ENCODE data around the gene TANC1.

Gene TANC1

DNA sequence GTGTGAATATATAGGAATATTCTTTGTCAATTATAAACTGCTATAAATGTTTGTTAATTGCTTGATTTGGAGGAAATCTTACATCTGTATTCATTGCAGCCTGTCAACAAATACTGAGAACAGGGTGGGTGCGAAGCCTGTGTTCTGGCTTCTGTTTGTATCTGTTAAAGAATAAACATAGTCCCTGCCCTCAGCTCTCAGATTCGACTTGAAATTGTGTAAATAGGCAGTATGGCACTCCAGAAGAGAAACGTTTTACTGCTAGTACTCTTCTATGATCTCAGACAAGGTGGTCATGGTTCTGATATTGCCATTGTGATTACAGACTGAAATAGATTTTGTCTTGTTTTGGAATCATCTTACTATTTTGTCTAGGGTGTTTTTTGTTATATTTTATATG, 92.1 kb downstream of the TANC1 start:
- no peaks in the 10 kb centered on the region for H3K9me3 Mint-ChIP-seq
- H3K27ac Mint-ChIP-seq, result no peak overlapping the region
- peaks cover 39% of the 10 kb centered on the region for H3K36me3 Mint-ChIP-seq (ENCODE audit: low read depth)
- no peaks in the 10 kb centered on the region for H3K27me3 Mint-ChIP-seq (ENCODE audit: low read depth, poor library complexity)
- TF ChIP-seq, protein P1, sequence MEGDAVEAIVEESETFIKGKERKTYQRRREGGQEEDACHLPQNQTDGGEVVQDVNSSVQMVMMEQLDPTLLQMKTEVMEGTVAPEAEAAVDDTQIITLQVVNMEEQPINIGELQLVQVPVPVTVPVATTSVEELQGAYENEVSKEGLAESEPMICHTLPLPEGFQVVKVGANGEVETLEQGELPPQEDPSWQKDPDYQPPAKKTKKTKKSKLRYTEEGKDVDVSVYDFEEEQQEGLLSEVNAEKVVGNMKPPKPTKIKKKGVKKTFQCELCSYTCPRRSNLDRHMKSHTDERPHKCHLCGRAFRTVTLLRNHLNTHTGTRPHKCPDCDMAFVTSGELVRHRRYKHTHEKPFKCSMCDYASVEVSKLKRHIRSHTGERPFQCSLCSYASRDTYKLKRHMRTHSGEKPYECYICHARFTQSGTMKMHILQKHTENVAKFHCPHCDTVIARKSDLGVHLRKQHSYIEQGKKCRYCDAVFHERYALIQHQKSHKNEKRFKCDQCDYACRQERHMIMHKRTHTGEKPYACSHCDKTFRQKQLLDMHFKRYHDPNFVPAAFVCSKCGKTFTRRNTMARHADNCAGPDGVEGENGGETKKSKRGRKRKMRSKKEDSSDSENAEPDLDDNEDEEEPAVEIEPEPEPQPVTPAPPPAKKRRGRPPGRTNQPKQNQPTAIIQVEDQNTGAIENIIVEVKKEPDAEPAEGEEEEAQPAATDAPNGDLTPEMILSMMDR (IDR thresholded peaks at IDR 0.05), result no peak
- H3K4me3 Mint-ChIP-seq, result no peak overlapping the region
- no peak for DNase-seq
- H3K4me1 Mint-ChIP-seq, result peaks cover 66% of the 10 kb centered on the region

DNA sequence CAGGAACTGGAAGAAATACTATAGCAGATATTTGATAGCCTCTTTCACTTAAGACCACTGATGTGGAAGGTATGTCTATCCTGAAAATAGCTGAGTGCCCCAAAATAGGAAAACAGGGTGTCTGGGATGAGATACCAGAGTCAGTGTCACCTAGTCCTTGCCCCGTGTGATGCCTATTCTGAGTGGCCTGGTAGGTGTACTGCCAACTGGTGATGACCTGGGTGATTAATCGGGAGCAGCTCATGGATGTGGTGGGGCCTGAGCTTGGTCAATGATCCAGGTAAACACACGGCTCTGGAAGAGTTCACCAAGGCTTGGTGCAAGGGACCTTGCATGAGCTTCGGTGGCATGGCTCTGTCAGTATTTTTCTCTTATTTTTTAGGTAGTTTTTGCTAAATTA, 95.2 kb downstream of the TANC1 start:
- Mint-ChIP-seq H3K4me3 (peak overlapping the region; percentile 55), H3K4me1 (peaks cover 74% of the 10 kb centered on the region), H3K36me3 (ENCODE audit: low read depth) (peaks cover 59% of the 10 kb centered on the region), H3K27me3 (ENCODE audit: low read depth, poor library complexity) (no peaks in the 10 kb centered on the region), H3K27ac (peak overlapping the region; percentile 99), H3K9me3 (no peaks in the 10 kb centered on the region)
- TF ChIP-seq, protein P1 (IDR thresholded peaks at IDR 0.05), result no peak
- DNase-seq, result no peak

DNA sequence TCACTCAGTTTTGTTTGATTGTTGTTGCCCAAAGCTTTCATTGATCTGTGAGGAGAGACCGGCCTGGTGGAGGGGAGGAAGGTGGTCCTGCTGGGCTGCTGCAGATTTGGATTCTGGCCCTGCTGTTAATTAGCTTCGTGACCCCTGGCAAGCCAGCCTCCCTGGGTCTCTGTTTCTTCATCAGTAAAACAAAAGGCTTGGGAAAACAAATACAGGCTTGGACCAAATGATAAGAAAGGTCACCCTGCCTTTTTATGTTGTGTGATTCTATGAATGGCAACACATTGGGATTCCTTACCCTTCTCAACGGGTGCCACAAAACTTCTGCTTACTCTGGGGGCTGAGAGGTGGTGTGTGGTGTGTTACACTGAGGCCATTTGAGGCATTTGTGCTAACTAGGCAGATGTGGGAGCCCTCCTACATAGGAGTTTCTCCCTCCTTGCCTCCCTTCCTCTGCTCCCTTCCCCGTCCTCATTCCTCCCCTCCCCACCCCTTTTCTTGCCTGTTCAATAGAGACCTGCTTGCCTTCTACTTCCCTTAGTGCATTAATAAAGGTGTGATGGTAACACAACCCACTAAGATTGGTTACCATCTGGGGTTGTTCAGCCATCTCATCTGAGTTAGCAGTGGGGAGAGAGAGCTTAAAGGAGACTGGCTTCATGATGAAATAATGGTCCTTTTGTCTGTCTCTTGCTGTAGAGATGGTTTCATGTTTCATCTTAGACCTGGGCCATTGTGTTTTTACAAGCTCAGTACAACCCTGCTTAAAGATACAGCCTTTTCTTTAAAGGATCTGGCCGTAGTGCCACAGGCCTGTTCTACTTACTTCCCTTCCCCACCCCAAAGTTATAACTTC, 96.2 kb downstream of the TANC1 start:
- no peak for DNase-seq
- peaks cover 76% of the 10 kb centered on the region for H3K4me1 Mint-ChIP-seq
- H3K4me3 Mint-ChIP-seq, result peak overlapping the region; percentile 48
- TF ChIP-seq, protein P1 (IDR thresholded peaks at IDR 0.05), result no peak
- H3K27me3 Mint-ChIP-seq (ENCODE audit: low read depth, poor library complexity), result no peaks in the 10 kb centered on the region
- H3K27ac Mint-ChIP-seq, result peak overlapping the region; percentile 99
- H3K9me3 Mint-ChIP-seq, result no peaks in the 10 kb centered on the region
- peaks cover 60% of the 10 kb centered on the region for H3K36me3 Mint-ChIP-seq (ENCODE audit: low read depth)

DNA sequence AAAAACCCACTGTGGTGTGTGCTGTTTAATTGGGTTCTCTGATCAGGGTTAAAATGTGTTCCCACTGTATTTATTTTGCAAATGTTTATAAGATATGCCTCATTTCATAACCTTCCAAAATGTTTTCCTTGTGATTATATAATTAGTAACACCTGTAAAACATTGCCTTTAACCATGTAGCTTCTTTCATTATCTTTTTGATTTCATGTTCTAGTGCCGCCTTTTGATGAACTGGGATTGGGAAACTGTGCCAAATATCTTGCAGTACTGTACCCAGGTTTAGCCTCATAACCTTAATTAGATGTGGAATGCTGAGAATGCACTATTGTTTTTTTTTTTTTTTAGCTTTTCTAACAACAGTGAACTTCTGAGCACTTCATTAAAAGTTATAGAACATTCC, 96.9 kb downstream of the TANC1 start:
- no peak overlapping the region for H3K4me3 Mint-ChIP-seq
- H3K4me1 Mint-ChIP-seq, result peaks cover 74% of the 10 kb centered on the region
- no peaks in the 10 kb centered on the region for H3K9me3 Mint-ChIP-seq
- TF ChIP-seq, protein P1 (IDR thresholded peaks at IDR 0.05), result no peak
- no peak for DNase-seq
- peak overlapping the region; percentile 99 for H3K27ac Mint-ChIP-seq
- no peaks in the 10 kb centered on the region for H3K27me3 Mint-ChIP-seq (ENCODE audit: low read depth, poor library complexity)
- H3K36me3 Mint-ChIP-seq (ENCODE audit: low read depth), result peaks cover 59% of the 10 kb centered on the region

DNA sequence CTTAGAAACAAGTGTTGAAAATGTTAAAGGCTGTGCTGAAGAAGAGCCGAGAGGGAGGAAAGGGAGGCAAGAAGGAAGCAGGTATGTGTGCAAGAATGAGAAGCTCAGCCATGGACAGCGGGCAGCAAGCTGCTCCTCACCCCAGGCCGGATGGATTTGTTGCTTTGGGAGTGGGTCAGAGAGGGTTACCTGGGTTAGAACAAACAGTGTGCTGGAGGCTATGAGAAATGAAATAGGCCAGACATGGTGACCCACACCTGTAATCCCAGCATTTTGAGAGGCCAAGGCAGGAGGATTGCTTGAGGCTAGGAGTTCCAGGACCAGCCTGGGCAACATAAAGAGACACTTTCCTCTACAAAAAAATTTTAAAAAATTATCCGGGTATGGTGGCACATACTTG, 97.5 kb downstream of the TANC1 start:
- DNase-seq, result no peak
- peak overlapping the region; percentile 99 for H3K27ac Mint-ChIP-seq
- no peaks in the 10 kb centered on the region for H3K27me3 Mint-ChIP-seq (ENCODE audit: low read depth, poor library complexity)
- H3K4me3 Mint-ChIP-seq, result no peak overlapping the region
- H3K36me3 Mint-ChIP-seq (ENCODE audit: low read depth), result peaks cover 59% of the 10 kb centered on the region
- H3K9me3 Mint-ChIP-seq, result no peaks in the 10 kb centered on the region
- TF ChIP-seq, protein P1 (IDR thresholded peaks at IDR 0.05), result no peak
- peaks cover 74% of the 10 kb centered on the region for H3K4me1 Mint-ChIP-seq
